Measurements from ENCODE around the gene DSG3. TPM values are rescaled to one million over a fixed set of nuclear protein-coding genes. Genes with fewer than 3 reads are reported as not detected.

Gene DSG3
- total RNA-seq, 4 donors from 2014 or later = under 0.01 TPM; not detected in 3

- Histone ChIP-seq H3K36me3 (no peaks in the 10 kb centered on the region), H3K27me3 (no peaks in the 10 kb centered on the region), H3K27ac (peak overlapping the region in 3 of 4 donors; percentile 44 to 70 (median 64)), H3K4me3 (no peak overlapping the region), H3K9me3 (no peaks in the 10 kb centered on the region), H3K4me1 (peaks cover 0 to 34% (median 7%) of the 10 kb centered on the region in 4 donors)
- peak in 1 of 3 donors; percentile 17 for TF ChIP-seq POLR2AphosphoS5 (IDR thresholded peaks at IDR 0.05)
- TF ChIP-seq POLR2A (IDR thresholded peaks at IDR 0.05) = no peak
- intact Hi-C loops (cut with DNase I; ENCODE audit: low total_unique reads) = no loop called here
- WGBS, 2 donors (ENCODE audit: low coverage in 1 of 2) = 56 to 57% methylated on average over 4 of the region's 4 CpGs
- in situ Hi-C loops (cut with MboI; ENCODE audit: low pct_ligation_motif_present in 1 of 4, low pct_unique_long_range_greater_than_20kb in 1 of 4, low sequenced_read_pairs in 3 of 4) = loop anchor here in 2 of 4 donors (25.0 kb wide), 2 partner anchors 251 to 426 kb away; no protein-coding TSS in a partner anchor
- no peak for DNase-seq
These were observed 65.8 kb downstream of the DSG3 start for GRCh38 chr18:31513189-31513935.

GRCh38 chr18:31516437-31516836, 68.9 kb downstream of the DSG3 start:
- Histone ChIP-seq H3K9me3 (no peaks in the 10 kb centered on the region), H3K27ac (no peak overlapping the region), H3K27me3 (no peaks in the 10 kb centered on the region), H3K4me3 (no peak overlapping the region), H3K36me3 (peaks cover 0 to 12% (median 0%) of the 10 kb centered on the region in 4 donors), H3K4me1 (peaks cover 0 to 12% (median 4%) of the 10 kb centered on the region in 4 donors)
- no peak for DNase-seq
- no peak for TF ChIP-seq POLR2AphosphoS5 (IDR thresholded peaks at IDR 0.05)
- TF ChIP-seq EP300 (IDR thresholded peaks at IDR 0.05; ENCODE audit: low read depth) = no peak
- TF ChIP-seq, protein P1, sequence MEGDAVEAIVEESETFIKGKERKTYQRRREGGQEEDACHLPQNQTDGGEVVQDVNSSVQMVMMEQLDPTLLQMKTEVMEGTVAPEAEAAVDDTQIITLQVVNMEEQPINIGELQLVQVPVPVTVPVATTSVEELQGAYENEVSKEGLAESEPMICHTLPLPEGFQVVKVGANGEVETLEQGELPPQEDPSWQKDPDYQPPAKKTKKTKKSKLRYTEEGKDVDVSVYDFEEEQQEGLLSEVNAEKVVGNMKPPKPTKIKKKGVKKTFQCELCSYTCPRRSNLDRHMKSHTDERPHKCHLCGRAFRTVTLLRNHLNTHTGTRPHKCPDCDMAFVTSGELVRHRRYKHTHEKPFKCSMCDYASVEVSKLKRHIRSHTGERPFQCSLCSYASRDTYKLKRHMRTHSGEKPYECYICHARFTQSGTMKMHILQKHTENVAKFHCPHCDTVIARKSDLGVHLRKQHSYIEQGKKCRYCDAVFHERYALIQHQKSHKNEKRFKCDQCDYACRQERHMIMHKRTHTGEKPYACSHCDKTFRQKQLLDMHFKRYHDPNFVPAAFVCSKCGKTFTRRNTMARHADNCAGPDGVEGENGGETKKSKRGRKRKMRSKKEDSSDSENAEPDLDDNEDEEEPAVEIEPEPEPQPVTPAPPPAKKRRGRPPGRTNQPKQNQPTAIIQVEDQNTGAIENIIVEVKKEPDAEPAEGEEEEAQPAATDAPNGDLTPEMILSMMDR (IDR thresholded peaks at IDR 0.05) = no peak
- no peak for TF ChIP-seq POLR2A (IDR thresholded peaks at IDR 0.05)
- 72 to 76% methylated on average over 2 to 3 of the region's 3 CpGs for WGBS, 2 donors (ENCODE audit: low coverage in 1 of 2)
- intact Hi-C loops (cut with DNase I; ENCODE audit: low total_unique reads) = no loop called here
- in situ Hi-C loops (cut with MboI; ENCODE audit: low pct_ligation_motif_present in 1 of 4, low pct_unique_long_range_greater_than_20kb in 1 of 4, low sequenced_read_pairs in 3 of 4) = loop anchor here in 2 of 4 donors (25.0 kb wide), 2 partner anchors 254 to 429 kb away; no protein-coding TSS in a partner anchor

- Histone ChIP-seq H3K27me3 (no peaks in the 10 kb centered on the region), H3K36me3 (peaks cover 0 to 15% (median 3%) of the 10 kb centered on the region in 4 donors), H3K27ac (no peak overlapping the region), H3K9me3 (no peaks in the 10 kb centered on the region), H3K4me1 (no peaks in the 10 kb centered on the region), H3K4me3 (no peak overlapping the region)
- no peak for TF ChIP-seq POLR2A (IDR thresholded peaks at IDR 0.05)
- no peak for TF ChIP-seq POLR2AphosphoS5 (IDR thresholded peaks at IDR 0.05)
- TF ChIP-seq EP300 (IDR thresholded peaks at IDR 0.05; ENCODE audit: low read depth) = no peak
- TF ChIP-seq, protein P1 (IDR thresholded peaks at IDR 0.05) = no peak
- in situ Hi-C loops (cut with MboI; ENCODE audit: low pct_ligation_motif_present in 1 of 4, low pct_unique_long_range_greater_than_20kb in 1 of 4, low sequenced_read_pairs in 3 of 4) (loop anchor here in 2 of 4 donors (25.0 kb wide), 2 partner anchors 386 to 439 kb away; no protein-coding TSS in a partner anchor), intact Hi-C loops (cut with DNase I; ENCODE audit: low total_unique reads) (no loop called here)
- no peak for DNase-seq
- 80 to 89% methylated on average over 7 of the region's 7 CpGs for WGBS, 2 donors (ENCODE audit: low coverage in 1 of 2)
These were observed 78.8 kb downstream of the DSG3 start for GRCh38 chr18:31526374-31526773.

Other genes starting within 250 kb of the DSG3 start
- under 1 TPM in 1 of 4 donors, not detected in 3; 0.16 TPM for gene DSG1, start 129.6 kb upstream of the DSG3 start, total RNA-seq
- not detected for gene DSG4, start 71.0 kb upstream of the DSG3 start, total RNA-seq
- 100 to 1,000 TPM in 3 of 4 donors, 10 to 100 TPM in 1; 59.3 to 272 (median 198) TPM for gene DSG2, start 50.4 kb downstream of the DSG3 start, total RNA-seq
- under 1 TPM in 1 of 4 donors, not detected in 3; 0.41 TPM for gene TTR, start 144.1 kb downstream of the DSG3 start, total RNA-seq
- gene B4GALT6, start 236.8 kb downstream of the DSG3 start, total RNA-seq = 1 to 10 TPM in 2 of 4 donors, under 1 TPM in 2; 0.40 to 3.0 (median 1.6) TPM

Measured in transverse colon (tissue), 4 donors.